BJ (cell line): ENCODE measurements around the gene UCMA. TPM values are rescaled to one million over a fixed set of nuclear protein-coding genes. Genes with fewer than 3 reads are reported as not detected.
"Not testable (repeated sequence)": the region's sequence is repeated elsewhere in the genome, so short reads cannot be mapped to it uniquely, and the experiment has no call there.

Source experiments
- CTCF ChIA-PET: fragments of 350-600 bp; formaldehyde crosslinking; extraction: SDS; loops from one replicate; lab custom pipeline; 2021; ENCODE audit warnings: antibody characterized with exemption, inconsistent platforms; lab: Yijun Ruan, JAX
- POLR2A ChIA-PET: fragments of 300-600 bp; sonication (Branson Sonifier 250); formaldehyde crosslinking; extraction: SDS; loops from one replicate; lab custom pipeline; 2021; ENCODE audit warnings: antibody characterized with exemption; lab: Charles Lee
- DNase-seq: peaks from one replicate; pipeline ENCODE4 v3.0.0-alpha.2; 2011; ENCODE audit warnings: low read depth
- H3K27me3 ChIP-seq: 2 replicates; pipeline ENCODE4 v1.6.0; 2011; ENCODE audit warnings: low read length; ENCODE audit not compliant: control insufficient read depth, insufficient read depth
- H3K36me3 ChIP-seq: 2 replicates; pipeline ENCODE4 v1.5.1; 2011; ENCODE audit warnings: low read length; ENCODE audit not compliant: control insufficient read depth, insufficient read depth
- H3K4me3 ChIP-seq: 2 replicates; pipeline ENCODE4 v1.5.1; 2011; ENCODE audit warnings: low read depth, mild to moderate bottlenecking, control low read depth, low read length
- CTCF ChIP-seq: IDR thresholded peaks from 2 replicates; pipeline ENCODE4 v1.5.1; 2011; ENCODE audit warnings: low read depth, mild to moderate bottlenecking, control low read depth, inconsistent platforms, low read length, moderate library complexity; ENCODE audit not compliant: insufficient read depth
- polyA minus RNA-seq: library from RNA; depleted of rRNA, polyadenylated mRNA; stranded (reverse); fragments of >200 nt; gene quantifications from 2 replicates; pipeline ENCODE4 v1.2.3, GENCODE V29; 2011; rRNA and poly(A)+ RNA removed
- polyA plus RNA-seq: library from polyadenylated mRNA; depleted of rRNA; stranded (reverse); fragments of >200 nt; gene quantifications from 2 replicates; pipeline ENCODE4 v1.2.3, GENCODE V29; 2011; rRNA removed

The UCMA gene
- polyA plus RNA-seq (not detected in 2 replicates), polyA minus RNA-seq (not detected in 2 replicates)

GRCh38 chr10:13234172-13234571 lies at the start of gene UCMA:
Gene UCMA, minus strand, starts transcription at chr10:13234374. Its CDS starts 116 bp downstream, at chr10:13234258.
- TF ChIP-seq CTCF, result no peak
- Histone ChIP-seq H3K27me3 (peaks cover 6% of the 10 kb centered on the region), H3K4me3 (no peak within 1 kb of the TSS), H3K36me3 (no peaks in the 10 kb centered on the region)
- ChIA-PET CTCF (no interaction called here), POLR2A (no interaction called here)
- no peak for DNase-seq

GRCh38 chr10:13282348-13282747 lies 48.2 kb upstream of the UCMA start:
- POLR2A ChIA-PET, result interaction anchor here (0.7 kb wide), 1 partner anchor 68 kb away, joined by 12 read pairs; no protein-coding TSS in a partner anchor
- H3K27me3 ChIP-seq, H3K36me3 ChIP-seq, DNase-seq, CTCF ChIA-PET, H3K4me3 ChIP-seq: not testable (repeated sequence)

GRCh38 chr10:13276749-13277365 lies 42.7 kb upstream of the UCMA start:
- ChIA-PET POLR2A (no interaction called here), CTCF (interaction anchor here (1.0 kb wide), 1 partner anchor 10 kb away, joined by 3 read pairs; no protein-coding TSS in a partner anchor)
- Histone ChIP-seq H3K27me3 (no peaks in the 10 kb centered on the region), H3K4me3 (no peak overlapping the region), H3K36me3 (no peaks in the 10 kb centered on the region)
- DNase-seq, result no peak
- peak; percentile 18; the same call in 1 of the 2 replicates for TF ChIP-seq CTCF

- H3K4me3 ChIP-seq, H3K27me3 ChIP-seq, H3K36me3 ChIP-seq, POLR2A ChIA-PET, DNase-seq, CTCF ChIA-PET: not testable (repeated sequence)
Observed at GRCh38 chr10:13276146-13276545, 42.0 kb upstream of the UCMA start.

- H3K4me3 ChIP-seq, result no peak overlapping the region
- DNase-seq, result no peak
- ChIA-PET POLR2A (interaction anchor here (0.7 kb wide), 1 partner anchor 28 kb away, joined by 3 read pairs; the partner anchor contains the start of gene PHYH), CTCF (interaction anchor here (1.0 to 1.6 kb wide), 4 partner anchors 20 to 66 kb away, joined by 3 to 6 read pairs (median 3); no protein-coding TSS in a partner anchor)
- no peaks in the 10 kb centered on the region for H3K27me3 ChIP-seq
- no peaks in the 10 kb centered on the region for H3K36me3 ChIP-seq
- TF ChIP-seq CTCF, result no peak
Observed at GRCh38 chr10:13272164-13272571, 38.0 kb upstream of the UCMA start.

GRCh38 chr10:13271552-13272163 lies 37.5 kb upstream of the UCMA start:
- ChIA-PET CTCF (interaction anchor here (1.0 to 1.6 kb wide), 4 partner anchors 21 to 65 kb away, joined by 3 to 6 read pairs (median 3); no protein-coding TSS in a partner anchor), POLR2A (no interaction called here)
- DNase-seq, result no peak
- no peaks in the 10 kb centered on the region for H3K27me3 ChIP-seq
- TF ChIP-seq CTCF, result peak; percentile 52
- no peak overlapping the region for H3K4me3 ChIP-seq
- no peaks in the 10 kb centered on the region for H3K36me3 ChIP-seq
